HEK293 (cell line): Measurements from ENCODE around the gene ETV1.

Source experiments
- YY1 ChIP-seq: fragments of 450-650 bp; formaldehyde crosslinking; IDR thresholded peaks from 2 replicates; pipeline ENCODE4 v1.5.1; 2018; ENCODE audit warnings: missing biosample characterization, missing genetic modification characterization
- ZNF513 ChIP-seq: fragments of 450-650 bp; IDR thresholded peaks from 2 replicates; pipeline ENCODE4 v1.5.1; 2018; ENCODE audit warnings: missing biosample characterization, missing genetic modification characterization
- ZNF544 ChIP-seq: fragments of 450-650 bp; formaldehyde crosslinking; IDR thresholded peaks from 2 replicates; pipeline ENCODE4 v1.5.0; 2017; ENCODE audit warnings: missing biosample characterization, missing genetic modification characterization
- ZSCAN30 ChIP-seq: fragments of 450-650 bp; IDR thresholded peaks from 2 replicates; pipeline ENCODE4 v1.5.1; 2018; ENCODE audit warnings: missing biosample characterization, mild to moderate bottlenecking, missing genetic modification characterization, moderate library complexity

GRCh38 chr7:13901577-13901976 is 87.9 kb downstream of the ETV1 start:
- TF ChIP-seq ZSCAN30 (tag by site-specific recombination) (no peak), YY1 (no peak), ZNF513 (tag by site-specific recombination) (no peak), ZNF544 (no peak)
